Measurements from ENCODE around the gene SGMS1.

Gene SGMS1

DNA sequence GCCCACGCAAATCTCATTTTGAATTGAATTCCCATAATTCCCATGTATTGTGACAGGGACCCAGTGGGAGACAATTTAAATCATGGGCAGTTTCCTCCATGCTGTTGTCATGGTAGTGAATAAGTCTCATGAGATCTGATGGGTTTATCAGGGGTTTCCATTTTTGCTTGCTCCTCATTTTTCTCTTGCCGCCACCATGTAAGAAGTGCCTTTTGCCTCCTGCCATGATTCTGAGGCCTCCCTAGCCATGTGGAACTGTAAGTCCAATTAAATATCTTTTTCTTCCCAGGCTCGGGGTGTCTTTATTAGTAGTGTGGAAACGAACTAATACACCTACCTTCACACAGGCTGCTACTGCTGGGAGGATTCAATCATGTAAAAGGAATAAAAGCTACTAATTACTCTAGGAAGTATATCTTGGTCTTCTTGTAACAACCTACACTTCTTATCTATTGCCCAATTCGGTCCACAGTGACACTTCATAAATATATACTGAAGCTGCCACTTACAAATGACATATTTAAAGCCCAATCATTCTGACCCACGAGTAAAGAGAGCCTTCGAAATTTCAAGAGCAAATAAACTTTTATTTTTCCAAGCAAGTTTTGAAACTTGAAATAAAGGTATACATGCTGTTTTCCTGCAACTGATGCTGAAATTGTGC lies 272.1 kb downstream of the SGMS1 start:
- H3K36me3 ChIP-seq (ENCODE audit: low read length) = 0 out of 2 replicates have a peak, but pooled peaks cover 9% of the 10 kb centered on the region
- H3K9me2 ChIP-seq (replicated peaks; ENCODE audit: insufficient read depth, low read length) = no peaks in the 10 kb centered on the region
- no peak overlapping the region for H3K4me3 ChIP-seq (ENCODE audit: insufficient read depth, low read length, poor library complexity, severe bottlenecking)
- no peak overlapping the region for H3K27ac ChIP-seq (ENCODE audit: low read depth, low read length)
- H3K9ac ChIP-seq (ENCODE audit: low read length) = no peak overlapping the region
- H3F3A ChIP-seq (ENCODE audit: insufficient read depth) = no peaks in the 10 kb centered on the region
- no peak overlapping the region for H3K4me2 ChIP-seq (ENCODE audit: low read depth, low read length, poor library complexity, severe bottlenecking)
- H3K27me3 ChIP-seq (ENCODE audit: low read length) = no peaks in the 10 kb centered on the region
- H3K9me3 ChIP-seq (ENCODE audit: insufficient read depth, low read length) = peaks cover 10% of the 10 kb centered on the region; the same call in 1 of the 2 replicates
- H3K79me2 ChIP-seq (ENCODE audit: insufficient read depth, low read length) = peaks cover 24% of the 10 kb centered on the region
- H2AFZ ChIP-seq (ENCODE audit: low read depth, low read length, severe bottlenecking) = no peak overlapping the region
- no peaks in the 10 kb centered on the region for H4K20me1 ChIP-seq (ENCODE audit: low read depth, low read length)
- no peak for TF ChIP-seq CTCF (IDR thresholded peaks at IDR 0.05; ENCODE audit: insufficient read depth, low read length, poor library complexity, severe bottlenecking)
- TF ChIP-seq EZH2phosphoT487 (conservative IDR thresholded peaks at IDR 0.05; ENCODE audit: low read length) = no peak

DNA sequence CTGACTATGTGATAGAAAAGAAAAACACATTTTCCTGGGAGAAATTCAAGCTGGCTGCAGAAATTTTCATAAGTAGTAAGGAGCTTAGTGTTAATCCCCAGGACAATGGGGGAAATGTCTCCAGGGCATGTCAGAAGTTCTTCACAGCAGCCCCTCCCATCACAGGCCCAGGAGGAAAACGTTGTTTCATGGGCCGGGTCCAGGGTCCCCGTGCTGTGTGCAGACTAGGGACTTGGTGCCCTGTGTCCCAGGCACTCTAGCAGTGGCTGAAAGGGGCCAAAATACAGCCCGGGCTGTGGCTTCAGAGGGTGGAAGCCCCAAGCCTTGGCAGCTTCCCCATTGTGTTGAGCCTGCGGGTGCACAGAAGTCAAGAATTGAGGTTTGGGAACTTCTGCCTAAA lies 273.4 kb downstream of the SGMS1 start:
- H3K36me3 ChIP-seq (ENCODE audit: low read length) = 0 out of 2 replicates have a peak, but pooled peaks cover 9% of the 10 kb centered on the region
- H2AFZ ChIP-seq (ENCODE audit: low read depth, low read length, severe bottlenecking) = no peak overlapping the region
- no peaks in the 10 kb centered on the region for H4K20me1 ChIP-seq (ENCODE audit: low read depth, low read length)
- H3K9ac ChIP-seq (ENCODE audit: low read length) = no peak overlapping the region
- no peak overlapping the region for H3K4me2 ChIP-seq (ENCODE audit: low read depth, low read length, poor library complexity, severe bottlenecking)
- no peak for TF ChIP-seq EZH2phosphoT487 (conservative IDR thresholded peaks at IDR 0.05; ENCODE audit: low read length)
- no peak for TF ChIP-seq CTCF (IDR thresholded peaks at IDR 0.05; ENCODE audit: insufficient read depth, low read length, poor library complexity, severe bottlenecking)
- H3K27ac ChIP-seq (ENCODE audit: low read depth, low read length) = no peak overlapping the region
- H3K27me3 ChIP-seq (ENCODE audit: low read length) = no peaks in the 10 kb centered on the region
- H3F3A ChIP-seq (ENCODE audit: insufficient read depth) = no peaks in the 10 kb centered on the region
- no peak overlapping the region for H3K4me3 ChIP-seq (ENCODE audit: insufficient read depth, low read length, poor library complexity, severe bottlenecking)
- H3K9me3 ChIP-seq (ENCODE audit: insufficient read depth, low read length) = peaks cover 10% of the 10 kb centered on the region; the same call in 1 of the 2 replicates
- H3K9me2 ChIP-seq (replicated peaks; ENCODE audit: insufficient read depth, low read length) = no peaks in the 10 kb centered on the region
- peaks cover 31% of the 10 kb centered on the region for H3K79me2 ChIP-seq (ENCODE audit: insufficient read depth, low read length)

DNA sequence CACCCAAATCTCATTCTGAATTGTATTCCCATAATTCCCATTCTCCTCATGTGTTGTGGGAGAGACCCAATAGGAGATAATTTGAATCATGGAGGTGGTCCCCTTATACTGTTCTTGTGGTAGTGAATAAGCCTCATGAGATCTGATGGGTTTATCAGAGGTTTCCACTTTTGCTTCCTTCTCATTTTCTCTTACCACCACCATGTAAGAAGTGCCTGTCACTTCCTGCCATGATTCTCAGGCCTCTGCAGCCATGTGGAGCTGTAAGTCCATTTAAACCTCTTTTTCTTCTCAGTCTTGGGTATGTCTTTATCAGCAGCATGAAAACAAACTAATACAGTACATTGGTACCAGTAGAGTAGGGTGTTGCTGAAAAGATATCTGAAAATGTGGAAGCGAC lies 274.2 kb downstream of the SGMS1 start:
- Histone ChIP-seq H3K9me2 (replicated peaks; ENCODE audit: insufficient read depth, low read length) (no peaks in the 10 kb centered on the region), H3K27me3 (ENCODE audit: low read length) (no peaks in the 10 kb centered on the region), H3K27ac (ENCODE audit: low read depth, low read length) (no peak overlapping the region), H2AFZ (ENCODE audit: low read depth, low read length, severe bottlenecking) (no peak overlapping the region), H3K9ac (ENCODE audit: low read length) (no peak overlapping the region), H3K9me3 (ENCODE audit: insufficient read depth, low read length) (peaks cover 10% of the 10 kb centered on the region; the same call in 1 of the 2 replicates), H3K79me2 (ENCODE audit: insufficient read depth, low read length) (peaks cover 36% of the 10 kb centered on the region), H3K36me3 (ENCODE audit: low read length) (0 out of 2 replicates have a peak, but pooled peaks cover 9% of the 10 kb centered on the region), H4K20me1 (ENCODE audit: low read depth, low read length) (no peaks in the 10 kb centered on the region), H3K4me3 (ENCODE audit: insufficient read depth, low read length, poor library complexity, severe bottlenecking) (no peak overlapping the region), H3K4me2 (ENCODE audit: low read depth, low read length, poor library complexity, severe bottlenecking) (no peak overlapping the region), H3F3A (ENCODE audit: insufficient read depth) (no peaks in the 10 kb centered on the region)
- TF ChIP-seq EZH2phosphoT487 (conservative IDR thresholded peaks at IDR 0.05; ENCODE audit: low read length) (no peak), CTCF (IDR thresholded peaks at IDR 0.05; ENCODE audit: insufficient read depth, low read length, poor library complexity, severe bottlenecking) (no peak)
